ENCODE measurements around the gene SMC5. TPM values are rescaled to one million over a fixed set of nuclear protein-coding genes. Genes with fewer than 3 reads are reported as not detected.

SMC5 gene
- total and polyA plus RNA-seq, 2 of the 8 experiments (the other 6 are each of a cell fraction or from before 2014, with no cell fraction given), result 4.5 to 22.6 TPM

- CTCF ChIA-PET (ENCODE audit: partially characterized antibody), result no interaction called here
- TF ChIP-seq CEBPB (IDR thresholded peaks at IDR 0.05; ENCODE audit: low read depth, low read length) (no peak), JUND (IDR thresholded peaks at IDR 0.05; ENCODE audit: low read length) (no peak), POLR2A (IDR thresholded peaks at IDR 0.05; ENCODE audit: control extremely low read depth in 1 of 2, low read depth in 2 of 2, low read length in 2 of 2) (no peak), CTBP2 (IDR thresholded peaks at IDR 0.05; ENCODE audit: borderline replicate concordance, insufficient read depth, insufficient read length, low read length) (no peak), BRCA1 (IDR thresholded peaks at IDR 0.05; ENCODE audit: low read depth, low read length) (no peak), SRF (IDR thresholded peaks at IDR 0.05; ENCODE audit: low read depth, low read length) (no peak)
Measured at GRCh38 chr9:70293214-70293613, 34.4 kb downstream of the SMC5 start.

More at GRCh38 chr9:70293214-70293613, 34.4 kb downstream of the SMC5 start:
- H4K5ac ChIP-seq (ENCODE audit: insufficient read length, low read depth, low read length), result no peak overlapping the region
- H3K23ac ChIP-seq (ENCODE audit: insufficient read length), result no peak overlapping the region
- H3K4ac ChIP-seq (replicated peaks; ENCODE audit: insufficient read length, low read depth, low read length), result no peak overlapping the region
- no peak overlapping the region for H2BK20ac ChIP-seq (ENCODE audit: low read length)
- WGBS, 2 experiments (ENCODE audit: extremely low coverage in 1 of 2, insufficient coverage in 1 of 2, insufficient read length in 1 of 2, insufficient replicate concordance in 2 of 2, low coverage in 1 of 2, low lambda C conversion rate in 2 of 2, missing lambda C conversion rate in 1 of 2), result 93% methylated on average over 1 of the region's 1 CpG; no CpG with 5 or more reads in 1 of the 2 experiments
- H2BK120ac ChIP-seq (replicated peaks; ENCODE audit: low read depth, low read length), result no peak overlapping the region
- H4K20me1 ChIP-seq (replicated peaks in 1 of 2; ENCODE audit: control insufficient read depth in 1 of 2, insufficient read depth in 2 of 2, low read length in 2 of 2), result no peaks in the 10 kb centered on the region
- H3K79me1 ChIP-seq (ENCODE audit: low read depth, low read length), result no peaks in the 10 kb centered on the region
- no peak overlapping the region for H3K9ac ChIP-seq (replicated peaks in 1 of 4; ENCODE audit: extremely low read depth in 1 of 4, low read depth in 3 of 4, low read length in 3 of 4)
- no peak overlapping the region for H3K56ac ChIP-seq (replicated peaks; ENCODE audit: insufficient read length, low read depth, low read length)
- FAIRE-seq, result no peak
- no peak overlapping the region for H2AFZ ChIP-seq (ENCODE audit: low read length)
- H3K27me3 ChIP-seq (replicated peaks in 1 of 4; ENCODE audit: control insufficient read depth in 3 of 4, extremely low read depth in 1 of 4, insufficient read depth in 3 of 4, low read length in 3 of 4), result no peaks in the 10 kb centered on the region
- H2BK15ac ChIP-seq (ENCODE audit: low read length), result no peak overlapping the region
- no peak overlapping the region for H2BK12ac ChIP-seq (ENCODE audit: low read depth, low read length)
- no peaks in the 10 kb centered on the region for H3K79me2 ChIP-seq (ENCODE audit: control insufficient read depth in 1 of 2, insufficient read depth in 2 of 2, low read length in 2 of 2)
- no peak overlapping the region for H2BK5ac ChIP-seq (ENCODE audit: low read depth, low read length)
- peaks cover 8 to 13% of the 10 kb centered on the region in 2 experiments; a peak in 3 of 4 replicates for H3K9me3 ChIP-seq (ENCODE audit: insufficient read depth in 2 of 2, low read depth in 1 of 2, low read length in 1 of 2)
- no peak overlapping the region for H3K4me2 ChIP-seq (ENCODE audit: insufficient read depth in 1 of 2, low read depth in 2 of 2, low read length in 2 of 2)
- no peak overlapping the region for H4K91ac ChIP-seq (replicated peaks; ENCODE audit: insufficient read length, low read length)
- no peaks in the 10 kb centered on the region for H3K23me2 ChIP-seq (ENCODE audit: low read depth, low read length)
- POLR2A ChIA-PET (ENCODE audit: partially characterized antibody), result interaction anchor here (0.6 kb wide), 1 partner anchor 297 kb away, joined by 3 read pairs; no protein-coding TSS in a partner anchor
- no peak overlapping the region for H3K14ac ChIP-seq (ENCODE audit: insufficient read length)
- H3K4me1 ChIP-seq (replicated peaks in 1 of 4; ENCODE audit: control insufficient read depth in 3 of 4, insufficient read depth in 4 of 4, low read length in 3 of 4), result no peaks in the 10 kb centered on the region
- H3K27ac ChIP-seq (ENCODE audit: low read depth, low read length), result no peak overlapping the region
- DNase-seq (ENCODE audit: low read depth in 1 of 2, low spot score in 2 of 2), result no peak
- H3K36me3 ChIP-seq (ENCODE audit: control insufficient read depth in 2 of 4, insufficient read depth in 4 of 4, low read length in 3 of 4), result peaks cover 3 to 22% (median 9%) of the 10 kb centered on the region in 4 experiments; a peak in 5 of 8 replicates
- no peak overlapping the region for H3K18ac ChIP-seq (ENCODE audit: extremely low read depth, low read length)
- H3K4me3 ChIP-seq (ENCODE audit: extremely low read depth in 1 of 4, insufficient read depth in 2 of 4, low read depth in 3 of 4, low read length in 4 of 4), result no peak overlapping the region
- H4K8ac ChIP-seq (ENCODE audit: extremely low read depth, insufficient read depth, low read length), result no peak overlapping the region
- no peak overlapping the region for H2AK5ac ChIP-seq (ENCODE audit: low read depth, low read length)
